ENCODE measurements around the gene ZNF22. TPM values are rescaled to one million over a fixed set of nuclear protein-coding genes. Genes with fewer than 3 reads are reported as not detected.

ZNF22 gene
- total and polyA plus RNA-seq, 7 donors = 12.9 to 29.9 (median 18.3) TPM

GRCh38 chr10:44990965-44991364 lies 9.8 kb upstream of the ZNF22 start:
- H3K27me3 ChIP-seq = no peaks in the 10 kb centered on the region
- no peak overlapping the region for H3K4me3 ChIP-seq
- intact Hi-C loops (cut with DNase I) = no loop called here
- no peaks in the 10 kb centered on the region for H3K9me3 ChIP-seq
- 95 to 97% methylated on average over 7 of the region's 7 CpGs for WGBS, 2 donors
- H3K36me3 ChIP-seq = peaks cover 0 to 53% (median 10%) of the 10 kb centered on the region in 4 donors
- peak overlapping the region in 2 of 4 donors; percentile 38 to 54 for H3K27ac ChIP-seq
- TF ChIP-seq POLR2A (IDR thresholded peaks at IDR 0.05) (no peak), CTCF (IDR thresholded peaks at IDR 0.05) (no peak), POLR2AphosphoS5 (IDR thresholded peaks at IDR 0.05) (no peak)
- peak; percentile 65 for DNase-seq
- H3K4me1 ChIP-seq = peaks cover 0 to 36% (median 14%) of the 10 kb centered on the region in 4 donors

- H3K27me3 ChIP-seq = no peaks in the 10 kb centered on the region
- H3K36me3 ChIP-seq = peaks cover 0 to 47% (median 10%) of the 10 kb centered on the region in 4 donors
- no peak for TF ChIP-seq POLR2A (IDR thresholded peaks at IDR 0.05)
- H3K4me1 ChIP-seq = peaks cover 0 to 41% (median 20%) of the 10 kb centered on the region in 4 donors
- DNase-seq = peak; percentile 73
- no peak overlapping the region for H3K4me3 ChIP-seq
- intact Hi-C loops (cut with DNase I) = no loop called here
- H3K9me3 ChIP-seq = no peaks in the 10 kb centered on the region
- H3K27ac ChIP-seq = peak overlapping the region; percentile 27 to 54 (median 38)
- WGBS, 2 donors = 79 to 82% methylated on average over 5 of the region's 5 CpGs
These were observed 9.2 kb upstream of the ZNF22 start for GRCh38 chr10:44991571-44991970.

GRCh38 chr10:44992070-44992731 lies 8.5 kb upstream of the ZNF22 start:
- DNase-seq = peak; percentile 66
- H3K27ac ChIP-seq = peak overlapping the region; percentile 27 to 54 (median 38)
- H3K4me3 ChIP-seq = no peak overlapping the region
- 91% methylated on average over 11 of the region's 11 CpGs for WGBS, 2 donors
- H3K9me3 ChIP-seq = no peaks in the 10 kb centered on the region
- TF ChIP-seq EP300 (IDR thresholded peaks at IDR 0.05) (no peak), CTCF (IDR thresholded peaks at IDR 0.05) (no peak), POLR2AphosphoS5 (IDR thresholded peaks at IDR 0.05) (no peak), POLR2A (IDR thresholded peaks at IDR 0.05) (no peak)
- H3K36me3 ChIP-seq = peaks cover 0 to 47% (median 10%) of the 10 kb centered on the region in 4 donors
- H3K4me1 ChIP-seq = peaks cover 0 to 48% (median 26%) of the 10 kb centered on the region in 4 donors
- H3K27me3 ChIP-seq = no peaks in the 10 kb centered on the region
- intact Hi-C loops (cut with DNase I) = no loop called here

- intact Hi-C loops (cut with DNase I) = no loop called here
- Histone ChIP-seq H3K27ac (peak overlapping the region; percentile 27 to 93 (median 58)), H3K4me3 (no peak overlapping the region), H3K27me3 (no peaks in the 10 kb centered on the region), H3K9me3 (no peaks in the 10 kb centered on the region), H3K36me3 (peaks cover 0 to 47% (median 10%) of the 10 kb centered on the region in 4 donors), H3K4me1 (peaks cover 0 to 53% (median 31%) of the 10 kb centered on the region in 4 donors)
- no peak for DNase-seq
- 96 to 97% methylated on average over 8 of the region's 8 CpGs for WGBS, 2 donors
- TF ChIP-seq POLR2AphosphoS5 (IDR thresholded peaks at IDR 0.05) (no peak), CTCF (IDR thresholded peaks at IDR 0.05) (no peak), EP300 (IDR thresholded peaks at IDR 0.05) (no peak), POLR2A (IDR thresholded peaks at IDR 0.05) (no peak)
These were observed 7.9 kb upstream of the ZNF22 start for GRCh38 chr10:44992732-44993225.

GRCh38 chr10:44993226-44993921 lies 7.3 kb upstream of the ZNF22 start:
- Histone ChIP-seq H3K4me1 (peaks cover 0 to 59% (median 31%) of the 10 kb centered on the region in 4 donors), H3K27ac (peak overlapping the region; percentile 38 to 97 (median 86)), H3K9me3 (no peaks in the 10 kb centered on the region), H3K36me3 (peaks cover 0 to 43% (median 10%) of the 10 kb centered on the region in 4 donors), H3K27me3 (no peaks in the 10 kb centered on the region), H3K4me3 (no peak overlapping the region)
- 95% methylated on average over 14 of the region's 14 CpGs for WGBS, 2 donors
- peak; percentile 61 for DNase-seq
- intact Hi-C loops (cut with DNase I) = no loop called here
- TF ChIP-seq POLR2AphosphoS5 (IDR thresholded peaks at IDR 0.05) = no peak
- no peak for TF ChIP-seq EP300 (IDR thresholded peaks at IDR 0.05)
- no peak for TF ChIP-seq CTCF (IDR thresholded peaks at IDR 0.05)
- no peak for TF ChIP-seq POLR2A (IDR thresholded peaks at IDR 0.05)
